GM21390 (cell line): ENCODE measurements around the gene GPR37L1.

ENCODE experiments used
- ATAC-seq: cut with Tn5 transposase; IDR thresholded peaks from one replicate; pipeline ENCODE4 v1.9.1; 2021; ENCODE audit not compliant: unreplicated experiment

The GPR37L1 gene

DNA sequence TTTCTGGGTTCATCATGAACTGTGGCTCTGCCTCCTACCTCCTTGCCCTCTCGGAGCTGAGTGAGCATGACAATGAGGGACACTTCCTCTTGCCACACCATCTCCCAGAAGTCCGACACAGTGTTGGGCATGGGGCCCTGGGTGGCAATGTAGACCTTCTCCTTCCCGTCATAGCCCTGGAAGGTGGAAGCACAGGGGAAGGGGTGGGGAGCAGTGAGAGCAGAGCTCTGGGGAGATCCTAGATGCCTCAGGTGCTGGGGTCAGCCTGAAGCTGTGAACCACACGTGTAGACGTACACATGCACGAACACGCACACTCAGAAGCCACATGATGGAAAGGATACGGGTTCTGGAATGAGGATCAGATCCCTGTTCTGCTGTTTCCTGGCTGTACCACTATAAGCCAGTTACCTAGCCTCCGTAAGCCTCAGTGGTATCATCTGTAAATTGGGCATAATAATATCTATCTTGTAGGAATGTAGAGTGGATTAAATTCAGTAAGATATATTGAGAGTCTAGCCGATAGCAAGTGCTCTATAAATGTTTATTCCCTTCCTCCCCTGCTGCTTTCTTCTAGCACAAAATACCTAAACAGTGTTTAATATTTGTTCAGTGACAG lies 31.5 kb downstream of the GPR37L1 start:
- no peak for ATAC-seq

DNA sequence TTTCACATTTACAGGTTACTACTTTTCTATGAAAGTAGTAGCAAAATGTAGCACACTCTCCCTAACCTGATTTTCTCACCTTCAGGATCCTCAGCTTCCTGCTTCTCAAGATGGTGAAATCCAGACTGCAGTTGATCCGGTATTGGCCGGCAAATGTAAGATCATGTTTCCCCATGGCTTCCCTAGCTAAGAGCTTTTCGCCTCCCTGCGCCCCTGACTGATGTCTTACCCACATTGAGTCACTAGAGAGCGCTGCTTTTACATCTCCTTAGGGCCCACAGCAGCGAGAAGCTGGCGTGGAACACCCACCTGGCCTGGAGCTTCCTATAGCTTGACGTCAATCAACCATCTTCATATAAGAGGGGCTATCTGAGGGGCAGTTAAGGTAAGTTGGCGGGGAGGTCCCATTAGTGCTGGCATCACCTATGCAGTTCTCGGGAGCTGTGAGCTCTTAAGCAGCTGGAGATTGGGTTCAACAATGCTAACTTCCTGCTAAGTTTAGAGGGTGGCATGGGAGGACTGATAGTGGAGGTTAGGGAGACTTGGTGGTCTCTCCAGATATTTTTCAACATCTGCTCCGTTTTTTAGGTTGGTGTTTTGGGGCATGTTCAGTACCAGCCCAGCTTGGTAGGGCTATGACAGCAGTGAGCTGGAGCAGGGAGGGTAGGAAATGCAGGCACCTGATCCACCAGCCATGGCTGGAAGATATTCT lies 32.2 kb downstream of the GPR37L1 start:
- no peak for ATAC-seq

DNA sequence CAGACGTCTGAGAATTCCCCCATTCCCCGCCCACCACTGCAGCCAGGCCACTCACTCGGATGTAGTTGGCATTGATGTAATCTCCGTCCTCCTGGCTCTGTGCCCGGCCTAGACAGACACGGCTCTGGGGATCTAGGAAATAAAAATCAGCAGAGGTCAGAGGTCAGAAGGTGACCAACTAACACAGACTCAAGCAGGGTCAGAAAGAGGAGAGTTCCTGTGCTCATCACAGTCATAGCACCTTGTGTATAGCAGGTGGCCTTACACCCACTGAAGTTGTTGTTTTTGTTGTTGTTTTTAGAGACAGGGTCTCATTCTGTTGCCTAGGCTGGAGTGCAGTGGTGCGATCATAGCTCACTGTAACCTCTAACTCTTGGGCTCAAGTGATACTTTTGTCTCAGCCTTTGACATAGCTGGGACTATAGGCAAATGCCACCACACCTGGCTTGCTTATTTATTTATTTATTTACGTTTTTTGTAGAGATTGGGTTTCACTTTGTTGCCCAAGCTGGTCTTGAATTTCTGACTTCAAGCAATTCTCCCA lies 32.8 kb downstream of the GPR37L1 start:
- no peak for ATAC-seq

DNA sequence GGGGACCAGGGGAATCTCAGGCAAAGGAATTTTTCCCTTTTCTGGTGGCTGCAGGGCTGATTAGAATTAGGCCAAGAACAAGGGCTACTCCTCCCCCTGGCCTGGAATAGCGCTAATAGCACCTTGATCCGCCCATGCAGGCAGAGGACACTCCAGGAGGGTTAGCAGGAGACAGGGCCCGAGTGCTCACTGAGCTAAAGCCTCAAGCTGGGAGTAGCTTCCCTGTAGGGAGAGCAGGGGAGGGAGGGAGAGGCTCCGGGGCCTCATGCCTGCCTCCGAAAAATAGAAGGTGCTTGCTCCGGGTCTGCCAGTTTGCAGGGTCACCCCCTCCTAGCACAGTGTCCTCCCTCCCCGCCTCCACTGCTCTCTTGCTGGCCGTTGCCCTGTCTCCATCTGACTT lies 33.9 kb downstream of the GPR37L1 start:
- no peak for ATAC-seq

DNA sequence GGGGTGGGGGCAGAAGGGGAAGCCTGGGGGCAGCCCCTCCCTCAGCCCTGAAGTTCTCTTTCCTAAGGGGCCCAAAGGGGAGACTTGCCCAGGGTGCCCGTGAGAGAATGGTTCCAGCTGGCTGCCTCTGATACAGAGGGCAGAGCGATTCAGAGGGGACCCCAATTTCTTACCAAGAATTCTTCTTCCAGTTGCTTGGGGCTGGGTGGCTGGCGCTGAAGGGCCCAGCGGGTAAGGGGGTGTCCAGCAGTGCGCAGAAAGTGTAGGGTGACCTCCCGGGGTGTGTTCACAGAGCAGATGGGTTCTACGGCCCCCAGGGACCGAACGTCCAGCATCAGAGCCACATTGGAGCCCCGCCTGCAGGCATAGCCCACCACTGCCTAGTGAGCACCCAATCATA lies 35.2 kb downstream of the GPR37L1 start:
- no peak for ATAC-seq

DNA sequence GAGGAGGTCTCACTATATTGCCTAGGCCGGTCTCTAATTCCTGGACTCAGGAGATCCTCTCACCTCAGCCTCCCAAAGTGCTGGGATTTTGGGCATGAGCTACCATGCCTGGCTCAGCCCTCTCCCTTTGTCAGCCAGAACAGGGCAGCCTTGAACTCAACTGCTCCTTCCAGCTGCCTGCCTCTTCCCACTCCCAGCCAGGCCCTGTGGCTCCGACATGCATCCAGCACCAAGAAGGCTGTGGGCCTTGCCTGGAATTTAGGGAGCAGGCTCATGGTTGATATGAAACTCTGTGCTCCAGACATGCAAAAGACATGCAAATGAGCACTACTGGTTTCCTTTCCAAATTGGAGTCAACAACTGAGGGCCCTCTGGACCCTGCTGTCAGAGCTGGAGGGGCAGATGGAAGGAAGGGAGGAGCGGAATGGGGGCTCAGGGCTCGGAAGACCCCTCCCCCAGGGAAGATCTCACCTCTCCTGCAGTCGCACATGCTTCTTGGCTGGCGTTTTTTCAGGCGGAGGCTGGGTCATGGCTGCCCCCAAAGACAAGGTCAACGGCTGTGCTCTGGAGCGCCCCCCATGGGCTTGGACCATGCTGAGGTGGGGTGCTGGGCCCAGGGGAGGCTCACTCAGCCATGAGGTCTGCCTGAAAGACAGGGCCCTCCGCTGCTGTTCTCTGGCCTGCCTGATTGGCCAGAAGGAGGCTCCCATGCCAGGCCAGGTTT lies 36.3 kb downstream of the GPR37L1 start:
- ATAC-seq = no peak

DNA sequence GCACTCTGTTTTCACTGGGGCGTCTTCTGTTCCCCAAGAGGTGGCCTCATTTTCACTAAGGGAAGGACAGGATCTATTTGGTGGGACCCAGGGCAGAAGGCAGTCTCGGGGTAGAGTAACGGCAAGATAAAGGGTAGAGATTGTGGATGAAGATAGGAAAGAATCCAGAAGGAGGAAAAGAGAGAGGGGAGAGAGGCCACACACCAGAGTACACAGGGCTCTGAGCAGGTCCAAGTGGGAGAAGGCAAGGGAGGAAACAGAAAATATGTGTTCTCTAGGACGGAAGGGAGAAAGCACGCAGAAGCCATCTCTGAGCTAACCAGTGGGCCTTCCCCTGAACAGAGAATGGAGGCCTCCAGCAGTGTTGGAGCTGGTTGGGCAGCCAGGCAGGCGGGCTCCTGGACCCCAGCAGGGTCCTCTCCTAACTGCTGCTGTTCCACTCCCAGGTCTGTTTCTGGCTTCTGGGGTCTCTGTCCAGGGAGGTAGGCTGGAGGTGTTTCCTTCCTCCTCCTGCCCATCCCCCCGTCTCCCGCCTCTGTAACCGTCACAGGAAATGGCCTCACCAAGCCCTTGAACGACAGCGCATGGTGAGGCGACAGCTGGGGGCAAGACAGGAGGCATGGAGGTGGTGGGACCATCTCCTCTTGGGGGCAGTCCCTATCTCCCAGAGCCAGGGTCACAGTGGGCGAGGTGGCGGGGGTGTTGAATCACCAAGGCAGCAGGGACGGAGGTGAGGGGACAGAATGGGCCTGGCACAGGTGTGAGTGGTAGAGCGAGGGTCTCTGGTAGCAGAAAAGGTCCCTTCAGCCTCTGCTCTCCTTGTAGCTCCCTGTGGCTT lies 37.0 kb downstream of the GPR37L1 start:
- ATAC-seq = no peak

DNA sequence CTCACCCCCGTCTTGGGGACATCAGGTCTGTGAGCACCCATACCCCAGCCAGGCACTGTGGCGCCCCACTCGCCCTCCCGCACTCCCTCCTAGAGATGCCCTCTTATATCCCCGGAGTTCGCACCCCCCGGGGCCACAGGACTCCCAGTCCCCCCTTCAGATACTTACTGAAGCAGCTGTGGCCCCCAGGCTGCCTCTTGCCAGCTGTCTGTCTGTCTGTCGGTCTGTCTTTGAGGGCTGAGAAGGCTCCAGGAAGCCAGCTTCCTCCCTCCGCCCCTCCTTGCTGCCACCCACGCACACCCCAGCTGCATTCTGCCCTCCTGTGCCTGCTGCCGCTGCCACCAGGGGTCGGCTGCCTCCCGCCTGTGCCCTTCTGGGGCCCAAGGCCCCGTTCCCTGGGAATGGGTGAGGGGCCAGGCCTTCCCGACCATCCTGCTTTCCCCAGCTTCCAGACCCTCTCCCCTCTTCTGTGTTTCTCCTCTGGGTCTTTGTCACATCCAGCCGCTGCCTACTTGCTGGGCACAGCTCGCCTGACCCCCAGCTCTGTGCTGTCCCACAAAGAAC lies 37.7 kb downstream of the GPR37L1 start, which contains the start of gene PTPN7:
Gene PTPN7 (minus strand): TSS at position 226 of the 564 bp plus-strand sequence. CDS start 1,200 bp downstream, outside the sequence.
- peak; percentile 49 for ATAC-seq

DNA sequence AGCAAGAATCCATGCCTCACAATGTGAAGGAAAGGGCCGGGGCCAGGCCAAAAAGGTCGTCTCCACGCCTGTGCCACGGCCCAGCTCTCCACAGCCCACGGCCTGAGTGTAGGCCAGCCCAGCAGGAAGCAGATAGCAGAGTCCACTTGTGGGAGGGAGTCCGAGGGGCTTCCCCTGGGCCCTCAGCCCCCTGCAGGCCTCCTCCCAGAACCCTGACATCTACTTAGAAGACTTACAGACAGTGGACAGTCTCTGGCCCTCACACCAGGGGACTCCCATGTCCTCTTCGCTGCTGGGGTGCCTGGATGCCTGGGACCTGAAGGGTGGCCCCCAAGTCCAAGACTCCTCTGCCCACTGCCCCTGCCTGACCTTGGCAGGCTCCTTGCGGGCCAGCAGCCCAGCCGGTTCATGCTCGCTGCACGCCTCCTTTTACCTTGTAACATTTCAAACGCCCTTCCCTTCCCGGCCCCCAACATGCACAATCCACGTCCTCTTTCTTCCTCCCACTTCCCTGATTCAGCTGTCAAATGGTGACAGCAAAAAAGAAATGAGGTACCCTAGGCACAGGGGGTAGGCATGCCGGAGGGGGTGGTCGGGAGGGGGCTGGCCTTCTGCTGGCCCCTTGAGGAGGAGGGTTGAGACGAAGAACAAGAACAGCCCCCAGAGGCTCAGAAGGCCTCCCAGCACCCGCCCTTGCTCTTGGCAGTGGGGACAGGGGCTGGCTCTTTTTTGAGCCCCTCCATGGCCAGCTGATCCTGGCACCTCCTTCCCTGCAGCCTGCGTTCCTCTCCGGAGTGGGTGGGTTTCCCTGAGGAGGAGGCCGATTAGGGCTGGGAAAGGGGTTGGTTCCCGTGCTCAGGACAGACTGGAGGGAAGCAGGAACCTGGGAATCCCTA lies 38.7 kb downstream of the GPR37L1 start:
- ATAC-seq = no peak

DNA sequence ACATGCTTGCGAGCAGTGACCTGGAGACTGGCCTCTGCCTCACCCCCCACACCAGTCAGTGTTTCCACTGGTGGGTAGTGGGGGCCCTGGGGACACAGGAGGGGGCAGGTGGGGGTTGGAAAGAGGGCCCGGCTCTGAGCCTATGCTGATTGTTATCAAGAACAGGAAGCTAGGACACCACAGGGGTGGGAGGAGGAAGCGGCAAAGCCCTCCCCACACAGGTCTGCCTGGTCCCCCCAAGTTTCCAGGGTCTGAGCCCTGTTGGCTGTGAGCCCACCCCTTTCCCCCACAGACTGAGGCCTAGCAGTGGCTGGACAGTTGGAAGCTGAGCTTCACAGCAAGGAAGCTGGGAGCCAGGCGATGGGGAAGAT lies 39.3 kb downstream of the GPR37L1 start:
- ATAC-seq = no peak

DNA sequence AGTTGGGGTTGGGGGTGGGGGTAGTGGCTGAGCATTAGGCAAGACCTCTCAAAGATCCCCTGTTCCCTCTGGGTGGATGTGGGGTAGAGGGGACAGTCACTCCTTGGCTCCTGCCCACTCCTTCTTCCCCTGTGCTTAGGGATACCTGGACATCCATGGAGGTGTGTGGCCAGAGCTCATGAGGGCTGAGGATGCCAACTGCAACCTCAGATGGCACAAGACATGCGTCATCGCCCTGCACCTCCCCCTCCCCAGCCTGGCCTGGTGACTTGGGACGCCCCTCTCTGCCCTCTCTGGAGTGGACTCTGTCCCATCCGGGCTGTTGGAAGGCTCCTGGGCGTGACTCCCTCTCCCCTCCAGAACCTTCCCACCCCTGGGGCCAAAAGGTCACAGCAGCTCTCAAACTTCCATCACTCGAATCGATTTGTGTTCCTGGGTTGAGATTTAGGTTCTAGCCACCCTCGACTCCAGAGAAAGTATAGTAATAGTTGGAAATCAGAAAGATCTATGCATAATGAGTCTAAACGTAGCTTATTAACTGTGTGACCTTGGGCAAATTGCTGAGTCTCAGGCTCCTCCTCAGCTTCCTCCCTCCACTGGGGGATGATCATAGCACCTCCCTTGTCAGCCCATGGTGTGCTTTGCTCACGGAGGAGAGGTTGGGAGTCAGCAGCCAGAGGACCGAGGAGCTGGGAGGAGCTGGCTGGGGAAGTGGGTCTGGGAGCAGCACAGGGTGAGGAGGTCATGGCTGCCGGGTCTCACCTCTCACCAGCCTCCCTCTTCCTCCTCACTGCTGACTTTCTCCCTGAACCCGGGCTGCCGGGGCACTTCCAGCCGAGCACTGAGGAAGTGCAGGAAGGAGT lies 39.9 kb downstream of the GPR37L1 start:
- ATAC-seq = no peak

DNA sequence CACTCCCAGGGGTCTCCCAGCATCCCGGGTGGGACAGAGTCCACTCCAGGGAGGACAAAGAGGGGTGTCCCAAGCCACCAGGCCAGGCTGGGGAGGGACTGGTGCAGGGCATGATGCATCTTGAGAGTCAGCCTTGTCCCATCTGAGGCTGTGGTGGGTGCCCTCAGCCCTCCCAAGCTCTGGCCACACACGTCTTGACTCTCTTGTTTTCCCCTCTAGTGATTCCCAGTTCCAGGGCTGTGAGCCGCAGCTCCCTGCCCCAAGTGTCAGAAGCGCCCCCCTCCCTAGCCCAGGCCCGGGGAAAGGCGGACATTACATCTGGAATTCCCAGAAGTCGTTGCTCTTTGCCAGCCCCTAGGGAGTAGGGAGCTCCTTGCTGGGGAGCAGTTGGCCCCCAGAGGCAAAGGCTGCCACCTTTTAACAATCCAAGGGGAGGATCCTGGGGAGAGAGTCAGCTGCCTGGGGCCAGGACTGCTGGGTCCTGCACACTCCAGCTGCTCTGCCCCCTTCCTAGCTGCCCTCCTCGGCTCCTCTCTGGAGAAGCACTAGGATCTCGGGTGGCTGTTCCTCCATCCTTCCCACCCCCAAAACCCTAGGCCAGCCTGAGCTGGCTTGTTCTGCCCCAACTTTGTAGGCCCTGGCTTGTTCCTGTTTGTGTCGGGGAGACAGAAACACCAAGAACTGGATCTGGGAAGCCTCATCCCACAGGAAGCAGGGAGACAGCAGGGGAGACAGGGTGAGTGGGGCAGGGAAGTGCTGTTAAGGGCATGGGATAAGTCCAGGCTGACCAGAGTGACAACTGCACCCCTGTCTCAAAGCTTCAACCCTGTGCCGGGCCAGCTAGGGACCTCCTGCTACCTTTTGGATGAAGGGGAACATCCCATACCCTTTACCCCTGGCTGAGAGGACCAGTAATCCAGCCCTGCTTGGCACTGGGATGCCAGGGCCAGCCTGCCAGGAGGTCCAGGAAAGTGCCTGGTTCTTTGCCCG lies 40.9 kb downstream of the GPR37L1 start:
- no peak for ATAC-seq

DNA sequence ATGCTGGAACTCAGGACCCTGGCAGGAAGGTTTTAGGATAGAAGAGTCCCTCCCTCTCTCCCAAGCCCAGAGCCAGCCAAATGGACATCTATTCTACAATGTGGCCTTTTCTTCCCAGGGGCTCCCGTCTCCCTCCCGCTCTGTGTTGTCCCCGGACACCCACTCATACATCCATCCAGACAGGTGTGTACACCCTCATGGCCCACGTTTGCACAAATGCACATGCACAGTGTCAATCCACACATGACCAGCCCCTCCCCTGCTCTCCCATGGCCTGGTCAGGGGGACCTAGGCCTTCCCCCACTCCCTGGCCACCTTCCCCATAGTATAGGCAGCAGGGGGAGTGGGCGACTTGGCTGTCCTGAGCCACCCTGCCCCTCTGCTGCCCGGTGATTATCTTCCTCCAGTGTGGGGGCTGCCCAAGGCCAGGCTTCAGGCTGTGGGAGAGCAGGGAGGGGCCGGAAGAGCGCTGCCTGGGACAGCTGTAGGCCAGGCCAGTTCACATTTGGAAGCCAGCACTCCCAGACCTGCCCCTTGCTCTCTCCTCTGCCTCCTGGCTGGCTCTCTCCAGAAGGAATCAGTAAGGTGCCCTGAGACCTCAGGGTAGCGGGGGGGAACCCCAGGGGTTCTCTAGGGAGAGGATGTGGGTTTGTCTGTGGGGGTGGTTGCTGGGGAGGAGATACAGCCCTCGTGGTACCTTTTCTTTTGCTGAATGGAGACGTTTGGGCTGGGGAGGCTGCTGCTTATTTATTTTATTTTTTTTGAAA lies 41.7 kb downstream of the GPR37L1 start:
- ATAC-seq = no peak

DNA sequence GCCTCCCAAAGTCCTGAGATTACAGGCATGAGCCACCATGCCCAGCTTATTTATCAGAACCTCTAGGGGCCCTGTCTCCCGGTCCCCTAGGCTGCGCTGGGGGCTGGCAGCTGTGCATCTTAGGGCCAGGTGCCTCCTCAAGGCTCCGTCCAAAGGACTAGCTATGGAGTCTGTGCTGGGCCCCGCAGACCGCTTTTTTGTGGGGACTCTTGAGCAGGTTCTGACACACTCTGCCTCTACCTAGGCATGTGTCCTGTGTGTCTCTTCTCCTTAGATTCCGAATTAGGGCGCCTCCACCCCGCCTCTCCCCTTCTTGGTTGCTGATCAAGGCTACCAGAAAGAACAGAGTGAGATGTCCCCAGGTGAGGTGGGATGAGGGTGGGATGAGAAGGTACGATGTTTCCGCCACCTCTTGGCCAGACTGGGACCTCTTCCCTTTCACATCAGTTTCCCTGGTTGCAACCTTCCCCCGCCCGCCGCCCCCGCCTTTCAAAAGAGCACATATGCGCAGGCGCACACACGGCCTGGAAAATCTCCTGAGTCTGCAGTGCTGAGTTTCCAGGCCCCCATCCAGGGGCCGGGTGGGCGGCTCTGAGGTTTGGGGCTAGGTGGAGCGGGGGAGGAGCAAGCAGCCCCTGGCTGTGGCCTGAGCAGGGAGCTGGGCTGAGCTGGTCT lies 42.7 kb downstream of the GPR37L1 start:
- no peak for ATAC-seq

DNA sequence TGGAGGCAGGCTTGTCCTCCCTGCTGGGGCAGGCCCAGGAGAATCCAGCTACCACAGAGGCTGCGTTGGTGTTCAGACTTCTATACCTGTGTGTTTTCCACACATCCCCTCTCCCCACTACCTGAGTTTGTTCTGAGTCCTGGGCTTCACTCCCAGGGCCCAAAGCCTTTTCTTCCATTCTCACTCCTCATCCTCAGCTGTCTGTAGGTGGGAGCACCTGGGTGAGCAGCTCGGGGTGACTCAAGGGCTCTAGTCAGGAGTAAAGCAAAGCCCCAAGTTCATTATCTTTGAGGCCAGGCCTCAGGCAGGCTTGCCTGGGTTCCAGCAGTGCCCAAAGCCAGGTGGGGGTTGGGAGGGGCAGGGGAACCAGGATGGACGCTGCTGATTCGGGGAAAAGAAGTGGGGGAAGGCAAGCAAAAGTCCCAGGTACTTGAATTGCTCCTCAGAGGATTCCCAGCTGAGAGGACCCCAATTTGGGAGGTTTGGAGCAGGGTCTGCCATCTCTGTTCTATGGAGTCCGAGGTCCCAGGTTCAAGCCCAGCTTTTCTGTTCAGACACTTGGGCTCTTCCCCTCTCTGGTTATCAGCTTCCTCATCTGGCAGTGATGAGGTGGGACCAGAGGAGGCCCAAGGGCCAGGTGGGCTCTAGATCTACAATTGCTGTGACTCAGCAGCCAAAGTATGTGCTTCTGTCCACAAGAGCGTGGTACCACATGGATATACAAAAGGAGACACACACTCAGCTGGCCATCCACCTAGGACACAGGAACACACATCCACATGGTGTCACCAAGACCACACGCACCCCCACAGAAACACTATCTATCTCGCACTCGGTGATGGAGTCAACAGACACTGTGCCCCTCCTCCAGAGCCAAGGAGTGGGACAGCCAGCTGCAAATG lies 43.5 kb downstream of the GPR37L1 start:
- ATAC-seq = no peak
